ENCODE results near the gene ADAMTS13. TPM values are rescaled to one million over a fixed set of nuclear protein-coding genes. Genes with fewer than 3 reads are reported as not detected.

ADAMTS13 gene
- total RNA-seq, 1 donor from 2014 or later, result 2.4 TPM

GRCh38 chr9:133467101-133467500, 44.9 kb downstream of the ADAMTS13 start:
- Histone ChIP-seq H3K4me3 (no peak overlapping the region), H3K27ac (no peak overlapping the region), H3K4me1 (no peaks in the 10 kb centered on the region), H2AFZ (replicated peaks) (no peak overlapping the region), H3K4me2 (no peak overlapping the region), H3K9me3 (ENCODE audit: low read depth) (no peaks in the 10 kb centered on the region), H3K36me3 (no peaks in the 10 kb centered on the region), H3F3A (ENCODE audit: low read depth) (peaks cover 3% of the 10 kb centered on the region), H4K20me1 (ENCODE audit: low read depth) (peaks cover 30% of the 10 kb centered on the region), H3K79me2 (ENCODE audit: low read depth) (peaks cover 4% of the 10 kb centered on the region), H3K9ac (no peak overlapping the region), H3K27me3 (no peaks in the 10 kb centered on the region)
- Mint-ChIP-seq H3K27ac (no peak overlapping the region), H3K4me3 (no peak overlapping the region), H3K27me3 (ENCODE audit: insufficient read depth, low read depth) (peaks cover 9% of the 10 kb centered on the region), H3K4me1 (peaks cover 11% of the 10 kb centered on the region), H3K36me3 (peaks cover 3% of the 10 kb centered on the region), H3K9me3 (no peaks in the 10 kb centered on the region)
- DNase-seq (ENCODE audit: low spot score), result peak; percentile 37
- TF ChIP-seq EZH2phosphoT487 (IDR thresholded peaks at IDR 0.05), result no peak
- TF ChIP-seq, protein P1, sequence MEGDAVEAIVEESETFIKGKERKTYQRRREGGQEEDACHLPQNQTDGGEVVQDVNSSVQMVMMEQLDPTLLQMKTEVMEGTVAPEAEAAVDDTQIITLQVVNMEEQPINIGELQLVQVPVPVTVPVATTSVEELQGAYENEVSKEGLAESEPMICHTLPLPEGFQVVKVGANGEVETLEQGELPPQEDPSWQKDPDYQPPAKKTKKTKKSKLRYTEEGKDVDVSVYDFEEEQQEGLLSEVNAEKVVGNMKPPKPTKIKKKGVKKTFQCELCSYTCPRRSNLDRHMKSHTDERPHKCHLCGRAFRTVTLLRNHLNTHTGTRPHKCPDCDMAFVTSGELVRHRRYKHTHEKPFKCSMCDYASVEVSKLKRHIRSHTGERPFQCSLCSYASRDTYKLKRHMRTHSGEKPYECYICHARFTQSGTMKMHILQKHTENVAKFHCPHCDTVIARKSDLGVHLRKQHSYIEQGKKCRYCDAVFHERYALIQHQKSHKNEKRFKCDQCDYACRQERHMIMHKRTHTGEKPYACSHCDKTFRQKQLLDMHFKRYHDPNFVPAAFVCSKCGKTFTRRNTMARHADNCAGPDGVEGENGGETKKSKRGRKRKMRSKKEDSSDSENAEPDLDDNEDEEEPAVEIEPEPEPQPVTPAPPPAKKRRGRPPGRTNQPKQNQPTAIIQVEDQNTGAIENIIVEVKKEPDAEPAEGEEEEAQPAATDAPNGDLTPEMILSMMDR (IDR thresholded peaks at IDR 0.05), result peak; percentile 31

DNA sequence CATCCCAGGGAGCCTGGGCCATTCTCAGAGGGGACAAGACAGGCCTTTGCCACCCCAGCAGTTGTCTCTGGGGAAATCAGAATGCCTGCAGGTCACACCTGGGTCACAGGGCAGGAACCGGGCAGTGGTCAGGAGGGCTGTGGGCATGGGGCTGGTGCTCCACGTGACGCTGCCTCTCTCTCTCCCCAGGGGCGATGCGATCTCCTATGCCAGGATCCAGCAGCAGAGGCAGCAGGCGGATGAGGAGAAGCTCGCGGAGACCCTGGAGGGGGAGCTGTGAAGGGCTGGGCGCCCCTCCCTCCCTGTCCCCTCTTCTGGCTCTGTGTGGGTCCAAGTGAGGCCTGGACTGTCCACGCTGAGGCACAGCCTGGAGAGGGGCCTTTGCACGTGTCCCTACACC, 46.2 kb downstream of the ADAMTS13 start:
- H4K20me1 ChIP-seq (ENCODE audit: low read depth), result peaks cover 17% of the 10 kb centered on the region
- H2AFZ ChIP-seq (replicated peaks), result no peak overlapping the region
- H3K4me3 Mint-ChIP-seq, result no peak overlapping the region
- no peak overlapping the region for H3K27ac Mint-ChIP-seq
- no peak overlapping the region for H3K27ac ChIP-seq
- no peaks in the 10 kb centered on the region for H3K79me2 ChIP-seq (ENCODE audit: low read depth)
- DNase-seq (ENCODE audit: low spot score), result no peak
- no peaks in the 10 kb centered on the region for H3K27me3 ChIP-seq
- no peak overlapping the region for H3K9ac ChIP-seq
- no peaks in the 10 kb centered on the region for H3K4me1 ChIP-seq
- no peak overlapping the region for H3K4me3 ChIP-seq
- no peaks in the 10 kb centered on the region for H3K36me3 ChIP-seq
- no peak overlapping the region for H3K4me2 ChIP-seq
- peaks cover 3% of the 10 kb centered on the region for H3K36me3 Mint-ChIP-seq
- H3K27me3 Mint-ChIP-seq (ENCODE audit: insufficient read depth, low read depth), result peaks cover 9% of the 10 kb centered on the region
- H3F3A ChIP-seq (ENCODE audit: low read depth), result peaks cover 3% of the 10 kb centered on the region
- peaks cover 4% of the 10 kb centered on the region for H3K4me1 Mint-ChIP-seq
- no peaks in the 10 kb centered on the region for H3K9me3 ChIP-seq (ENCODE audit: low read depth)
- no peaks in the 10 kb centered on the region for H3K9me3 Mint-ChIP-seq
- TF ChIP-seq, protein P1 (IDR thresholded peaks at IDR 0.05), result no peak
- no peak for TF ChIP-seq EZH2 (IDR thresholded peaks at IDR 0.05)
- TF ChIP-seq EZH2phosphoT487 (IDR thresholded peaks at IDR 0.05), result no peak

- Mint-ChIP-seq H3K9me3 (no peaks in the 10 kb centered on the region), H3K27me3 (ENCODE audit: insufficient read depth, low read depth) (peaks cover 7% of the 10 kb centered on the region), H3K4me1 (no peaks in the 10 kb centered on the region), H3K27ac (no peak overlapping the region), H3K36me3 (peaks cover 3% of the 10 kb centered on the region), H3K4me3 (no peak overlapping the region)
- H3K4me2 ChIP-seq, result no peak overlapping the region
- no peak for TF ChIP-seq EZH2 (IDR thresholded peaks at IDR 0.05)
- TF ChIP-seq, protein P1 (IDR thresholded peaks at IDR 0.05), result no peak
- no peak for TF ChIP-seq EZH2phosphoT487 (IDR thresholded peaks at IDR 0.05)
- DNase-seq (ENCODE audit: low spot score), result no peak
- H3K36me3 ChIP-seq, result no peaks in the 10 kb centered on the region
- H3K27me3 ChIP-seq, result no peaks in the 10 kb centered on the region
- no peak overlapping the region for H3K4me3 ChIP-seq
- H3F3A ChIP-seq (ENCODE audit: low read depth), result peaks cover 3% of the 10 kb centered on the region
- H3K9ac ChIP-seq, result no peak overlapping the region
- H4K20me1 ChIP-seq (ENCODE audit: low read depth), result peaks cover 13% of the 10 kb centered on the region
- no peaks in the 10 kb centered on the region for H3K79me2 ChIP-seq (ENCODE audit: low read depth)
- no peak overlapping the region for H3K27ac ChIP-seq
- no peaks in the 10 kb centered on the region for H3K4me1 ChIP-seq
- H3K9me3 ChIP-seq (ENCODE audit: low read depth), result no peaks in the 10 kb centered on the region
- H2AFZ ChIP-seq (replicated peaks), result no peak overlapping the region
These were observed 46.7 kb downstream of the ADAMTS13 start for GRCh38 chr9:133468777-133469421.
